Measurements from ENCODE around the gene TRIM56. TPM values are rescaled to one million over a fixed set of nuclear protein-coding genes. Genes with fewer than 3 reads are reported as not detected.

Gene TRIM56
- total and polyA plus RNA-seq, 2 of the 13 experiments (the other 11 are each of a cell fraction or from before 2014, with no cell fraction given): 3.2 to 7.1 TPM

- peak; percentile 53; the same call in 1 of the 2 replicates for TF ChIP-seq AFF4 (CRISPR knock-in tag; IDR thresholded peaks at IDR 0.05)
- TF ChIP-seq FUBP1 (CRISPR knock-in tag; IDR thresholded peaks at IDR 0.05; ENCODE audit: borderline replicate concordance): no peak
- no peak for TF ChIP-seq ELF1 (CRISPR knock-in tag; IDR thresholded peaks at IDR 0.05)
- no peak for TF ChIP-seq ARNT (IDR thresholded peaks at IDR 0.05)
- no peak for TF ChIP-seq ZNF557 (CRISPR knock-in tag; IDR thresholded peaks at IDR 0.05)
- TF ChIP-seq IKZF4 (CRISPR knock-in tag; IDR thresholded peaks at IDR 0.05; ENCODE audit: borderline replicate concordance, low read depth, not compliant biosample characterization): no peak
- TF ChIP-seq ZNF782 (CRISPR knock-in tag; IDR thresholded peaks at IDR 0.05; ENCODE audit: borderline replicate concordance): no peak
- TF ChIP-seq GTF3A (CRISPR knock-in tag; conservative IDR thresholded peaks at IDR 0.05): no peak
- TF ChIP-seq, protein P1, sequence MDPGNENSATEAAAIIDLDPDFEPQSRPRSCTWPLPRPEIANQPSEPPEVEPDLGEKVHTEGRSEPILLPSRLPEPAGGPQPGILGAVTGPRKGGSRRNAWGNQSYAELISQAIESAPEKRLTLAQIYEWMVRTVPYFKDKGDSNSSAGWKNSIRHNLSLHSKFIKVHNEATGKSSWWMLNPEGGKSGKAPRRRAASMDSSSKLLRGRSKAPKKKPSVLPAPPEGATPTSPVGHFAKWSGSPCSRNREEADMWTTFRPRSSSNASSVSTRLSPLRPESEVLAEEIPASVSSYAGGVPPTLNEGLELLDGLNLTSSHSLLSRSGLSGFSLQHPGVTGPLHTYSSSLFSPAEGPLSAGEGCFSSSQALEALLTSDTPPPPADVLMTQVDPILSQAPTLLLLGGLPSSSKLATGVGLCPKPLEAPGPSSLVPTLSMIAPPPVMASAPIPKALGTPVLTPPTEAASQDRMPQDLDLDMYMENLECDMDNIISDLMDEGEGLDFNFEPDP (CRISPR knock-in tag; conservative IDR thresholded peaks at IDR 0.05): no peak
- TF ChIP-seq MBNL3 (CRISPR knock-in tag; conservative IDR thresholded peaks at IDR 0.05): no peak
- no peak for TF ChIP-seq TP53 (CRISPR knock-in tag; conservative IDR thresholded peaks at IDR 0.05)
- TF ChIP-seq ZNF589 (CRISPR knock-in tag; conservative IDR thresholded peaks at IDR 0.05): no peak
- no peak for TF ChIP-seq ZNF709 (CRISPR knock-in tag; IDR thresholded peaks at IDR 0.05)
- TF ChIP-seq ZSCAN20 (CRISPR knock-in tag; IDR thresholded peaks at IDR 0.05; ENCODE audit: borderline replicate concordance): no peak
- TF ChIP-seq ZNF232 (CRISPR knock-in tag; IDR thresholded peaks at IDR 0.05; ENCODE audit: borderline replicate concordance): no peak; the same call in 1 of the 2 replicates
- TF ChIP-seq, protein P2, sequence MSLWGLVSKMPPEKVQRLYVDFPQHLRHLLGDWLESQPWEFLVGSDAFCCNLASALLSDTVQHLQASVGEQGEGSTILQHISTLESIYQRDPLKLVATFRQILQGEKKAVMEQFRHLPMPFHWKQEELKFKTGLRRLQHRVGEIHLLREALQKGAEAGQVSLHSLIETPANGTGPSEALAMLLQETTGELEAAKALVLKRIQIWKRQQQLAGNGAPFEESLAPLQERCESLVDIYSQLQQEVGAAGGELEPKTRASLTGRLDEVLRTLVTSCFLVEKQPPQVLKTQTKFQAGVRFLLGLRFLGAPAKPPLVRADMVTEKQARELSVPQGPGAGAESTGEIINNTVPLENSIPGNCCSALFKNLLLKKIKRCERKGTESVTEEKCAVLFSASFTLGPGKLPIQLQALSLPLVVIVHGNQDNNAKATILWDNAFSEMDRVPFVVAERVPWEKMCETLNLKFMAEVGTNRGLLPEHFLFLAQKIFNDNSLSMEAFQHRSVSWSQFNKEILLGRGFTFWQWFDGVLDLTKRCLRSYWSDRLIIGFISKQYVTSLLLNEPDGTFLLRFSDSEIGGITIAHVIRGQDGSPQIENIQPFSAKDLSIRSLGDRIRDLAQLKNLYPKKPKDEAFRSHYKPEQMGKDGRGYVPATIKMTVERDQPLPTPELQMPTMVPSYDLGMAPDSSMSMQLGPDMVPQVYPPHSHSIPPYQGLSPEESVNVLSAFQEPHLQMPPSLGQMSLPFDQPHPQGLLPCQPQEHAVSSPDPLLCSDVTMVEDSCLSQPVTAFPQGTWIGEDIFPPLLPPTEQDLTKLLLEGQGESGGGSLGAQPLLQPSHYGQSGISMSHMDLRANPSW (CRISPR knock-in tag; IDR thresholded peaks at IDR 0.05; ENCODE audit: borderline replicate concordance): no peak
- TF ChIP-seq POLR2A (IDR thresholded peaks at IDR 0.05; ENCODE audit: insufficient read depth in 1 of 2, low read depth in 2 of 2, low read length in 2 of 2): peak; percentile 61 to 80; a peak in 3 of 4 replicates
- no peak for TF ChIP-seq U2AF1 (optimal IDR thresholded peaks at IDR 0.05; ENCODE audit: low read depth, low read length)
- no peak for TF ChIP-seq MAFG (CRISPR knock-in tag; IDR thresholded peaks at IDR 0.05)
Measured at GRCh38 chr7:101122933-101123702, 37.8 kb downstream of the TRIM56 start (continued).
